ENCODE measurements around the gene KLK2. TPM values are rescaled to one million over a fixed set of nuclear protein-coding genes. Genes with fewer than 3 reads are reported as not detected.

KLK2 gene
- total and polyA plus RNA-seq, 2 of the 8 experiments (the other 6 are each of a cell fraction or from before 2014, with no cell fraction given), result 0.20 TPM; not detected in 1

GRCh38 chr19:50861010-50861409 lies 12.2 kb upstream of the KLK2 start:
- H3K27ac ChIP-seq (ENCODE audit: low read depth, low read length), result no peak overlapping the region
- H4K20me1 ChIP-seq (replicated peaks in 1 of 2; ENCODE audit: control insufficient read depth in 1 of 2, insufficient read depth in 2 of 2, low read length in 2 of 2), result no peaks in the 10 kb centered on the region
- H2BK120ac ChIP-seq (replicated peaks; ENCODE audit: low read depth, low read length), result no peak overlapping the region
- no peaks in the 10 kb centered on the region for H3K79me1 ChIP-seq (ENCODE audit: low read depth, low read length)
- no peak overlapping the region for H3K4me2 ChIP-seq (ENCODE audit: insufficient read depth in 1 of 2, low read depth in 2 of 2, low read length in 2 of 2)
- no peak overlapping the region for H3K18ac ChIP-seq (ENCODE audit: extremely low read depth, low read length)
- H3K27me3 ChIP-seq (replicated peaks in 1 of 4; ENCODE audit: control insufficient read depth in 3 of 4, extremely low read depth in 1 of 4, insufficient read depth in 3 of 4, low read length in 3 of 4), result no peaks in the 10 kb centered on the region
- no peak overlapping the region for H2AK5ac ChIP-seq (ENCODE audit: low read depth, low read length)
- ChIA-PET CTCF (ENCODE audit: partially characterized antibody) (interaction anchor here (1.4 to 1.5 kb wide), 3 partner anchors 9 to 17 kb away, joined by 3 to 5 read pairs (median 3); no protein-coding TSS in a partner anchor), POLR2A (ENCODE audit: partially characterized antibody) (interaction anchor here (1.1 kb wide), 1 partner anchor 58 kb away, joined by 3 read pairs; no protein-coding TSS in a partner anchor)
- no peak overlapping the region for H2AFZ ChIP-seq (ENCODE audit: low read length)
- H3K4ac ChIP-seq (replicated peaks; ENCODE audit: insufficient read length, low read depth, low read length), result no peak overlapping the region
- TF ChIP-seq USF2 (IDR thresholded peaks at IDR 0.05; ENCODE audit: low read length) (no peak), SIN3A (conservative IDR thresholded peaks at IDR 0.05 in 1 of 2, IDR thresholded peaks at IDR 0.05 in 1 of 2; ENCODE audit: low read depth in 1 of 2, low read length in 2 of 2) (no peak), KDM4A (IDR thresholded peaks at IDR 0.05; ENCODE audit: low read depth, low read length, severe bottlenecking) (no peak), FOSL1 (IDR thresholded peaks at IDR 0.05; ENCODE audit: insufficient read depth, low read depth, low read length) (no peak), SIRT6 (IDR thresholded peaks at IDR 0.05; ENCODE audit: low read length) (no peak), SP4 (IDR thresholded peaks at IDR 0.05; ENCODE audit: low read length) (no peak), GTF2F1 (IDR thresholded peaks at IDR 0.05; ENCODE audit: borderline replicate concordance, low read depth, low read length) (no peak), EGR1 (IDR thresholded peaks at IDR 0.05; ENCODE audit: borderline replicate concordance, low read depth, low read length) (no peak)
- no peak overlapping the region for H3K56ac ChIP-seq (replicated peaks; ENCODE audit: insufficient read length, low read depth, low read length)
- FAIRE-seq (no peak), DNase-seq (ENCODE audit: low read depth in 1 of 2, low spot score in 2 of 2) (no peak)
- 86% methylated on average over 5 of the region's 5 CpGs; no CpG with 5 or more reads in 1 of the 2 experiments for WGBS, 2 experiments (ENCODE audit: extremely low coverage in 1 of 2, insufficient coverage in 1 of 2, insufficient read length in 1 of 2, insufficient replicate concordance in 2 of 2, low coverage in 1 of 2, low lambda C conversion rate in 2 of 2, missing lambda C conversion rate in 1 of 2)
- H3K14ac ChIP-seq (ENCODE audit: insufficient read length), result no peak overlapping the region
- no peak overlapping the region for H3K4me3 ChIP-seq (ENCODE audit: extremely low read depth in 1 of 4, insufficient read depth in 2 of 4, low read depth in 3 of 4, low read length in 4 of 4)
- H4K91ac ChIP-seq (replicated peaks; ENCODE audit: insufficient read length, low read length), result no peak overlapping the region
- H3K36me3 ChIP-seq (ENCODE audit: control insufficient read depth in 2 of 4, insufficient read depth in 4 of 4, low read length in 3 of 4), result no peaks in the 10 kb centered on the region
- no peak overlapping the region for H3K23ac ChIP-seq (ENCODE audit: insufficient read length)
- no peak overlapping the region for H3K9ac ChIP-seq (replicated peaks in 1 of 4; ENCODE audit: extremely low read depth in 1 of 4, low read depth in 3 of 4, low read length in 3 of 4)
- no peak overlapping the region for H2BK12ac ChIP-seq (ENCODE audit: low read depth, low read length)
- peaks cover 0 to 14% (median 6%) of the 10 kb centered on the region in 4 experiments; a peak in 5 of 7 replicates for H3K4me1 ChIP-seq (replicated peaks in 1 of 4; ENCODE audit: control insufficient read depth in 3 of 4, insufficient read depth in 4 of 4, low read length in 3 of 4)
- H2BK20ac ChIP-seq (ENCODE audit: low read length), result no peak overlapping the region
- H2BK15ac ChIP-seq (ENCODE audit: low read length), result no peak overlapping the region
- no peaks in the 10 kb centered on the region for H3K79me2 ChIP-seq (ENCODE audit: control insufficient read depth in 1 of 2, insufficient read depth in 2 of 2, low read length in 2 of 2)
- H3K23me2 ChIP-seq (ENCODE audit: low read depth, low read length), result no peaks in the 10 kb centered on the region
- H4K5ac ChIP-seq (ENCODE audit: insufficient read length, low read depth, low read length), result no peak overlapping the region
- H3K9me3 ChIP-seq (ENCODE audit: insufficient read depth in 2 of 2, low read depth in 1 of 2, low read length in 1 of 2), result peaks cover 0 to 4% of the 10 kb centered on the region in 2 experiments; a peak in 2 of 4 replicates
- H2BK5ac ChIP-seq (ENCODE audit: low read depth, low read length), result no peak overlapping the region
- no peak overlapping the region for H4K8ac ChIP-seq (ENCODE audit: extremely low read depth, insufficient read depth, low read length)
